T-cell (primary cell): ENCODE measurements around the gene GFI1B. TPM values are rescaled to one million over a fixed set of nuclear protein-coding genes. Genes with fewer than 3 reads are reported as not detected.

Experiments
- ATAC-seq, 4 experiments: fragments of 200-7000 bp in 3 of 4; fragments of 150-1000 bp in 1 of 4; cut with Tn5 transposase; replicated peaks in 1 of 4; 1 replicate in 3 of 4; 2 replicates in 1 of 4; pipeline ENCODE4 v1.10.0; 2021; ENCODE audit warnings: moderate library complexity in 3 of 4, mild to moderate bottlenecking in 2 of 4, moderate number of reproducible peaks in 1 of 4
- CTCF ChIA-PET, 2 donors: fragments of 300-600 bp; sonication (Branson Sonifier 250); formaldehyde crosslinking; loops; one replicate each; lab custom pipeline; 2022; ENCODE audit warnings: antibody characterized with exemption in 2 of 2; lab: Charles Lee
- POLR2A ChIA-PET, 2 donors: fragments of 300-600 bp; sonication (Branson Sonifier 250); formaldehyde crosslinking; loops; one replicate each; lab custom pipeline; 2022; ENCODE audit warnings: antibody characterized with exemption in 2 of 2; lab: Charles Lee
- DNase-seq, 35 experiments: peaks; one replicate each; pipeline versions ENCODE4 v3.0.0 to v3.0.0-alpha.2; 2013 to 2023
- H3K27ac ChIP-seq: one replicate; pipeline ENCODE4 v1.5.1; 2013; ENCODE audit warnings: low read length
- H3K27me3 ChIP-seq, 2 experiments: replicated peaks in 1 of 2; 1 replicate in 1 of 2; 2 replicates in 1 of 2; pipeline versions ENCODE4 v1.6.1 to v1.7.0; 2013; ENCODE audit warnings: low read length in 1 of 2, mixed read lengths in 1 of 2; ENCODE audit not compliant: control insufficient read depth in 2 of 2, insufficient read depth in 2 of 2; ENCODE audit errors: extremely low read depth in 1 of 2
- H3K36me3 ChIP-seq, 2 donors: 1 replicate in 1 of 2; 2 replicates in 1 of 2; pipeline versions ENCODE4 v1.6.1 to v1.7.0; 2013; ENCODE audit warnings: low read length in 1 of 2; ENCODE audit not compliant: control insufficient read depth in 2 of 2, insufficient read depth in 1 of 2; ENCODE audit errors: extremely low read depth in 1 of 2
- H3K4me1 ChIP-seq, 2 experiments: 1 replicate in 1 of 2; 2 replicates in 1 of 2; pipeline versions ENCODE4 v1.6.1 to v1.7.0; 2013; ENCODE audit warnings: low read length in 2 of 2, mixed read lengths in 1 of 2; ENCODE audit not compliant: insufficient read depth in 2 of 2, control insufficient read depth in 1 of 2; ENCODE audit errors: extremely low read depth in 1 of 2
- H3K4me3 ChIP-seq, 2 donors: 1 replicate in 1 of 2; 2 replicates in 1 of 2; pipeline versions ENCODE4 v1.5.1 to v1.7.0; 2013; ENCODE audit warnings: mild to moderate bottlenecking in 2 of 2, low read length in 1 of 2, moderate library complexity in 1 of 2; ENCODE audit not compliant: control insufficient read depth in 1 of 2; ENCODE audit errors: extremely low read depth in 1 of 2
- H3K9me3 ChIP-seq: 2 replicates; pipeline ENCODE4 v1.7.0; 2013
- H3K27ac Mint-ChIP-seq, 2 donors: one replicate each; pipeline ENCODE4 v1.8.0; 2020 to 2021; ENCODE audit warnings: mild to moderate bottlenecking in 2 of 2, mixed read lengths in 2 of 2
- H3K27me3 Mint-ChIP-seq, 2 donors: one replicate each; pipeline ENCODE4 v1.8.0; 2021 to 2022; ENCODE audit warnings: mixed read lengths in 2 of 2
- H3K36me3 Mint-ChIP-seq: one replicate; pipeline ENCODE4 v1.8.0; 2021; ENCODE audit warnings: mixed read lengths
- H3K4me1 Mint-ChIP-seq, 3 donors: one replicate each; pipeline ENCODE4 v1.8.0; 2020 to 2022; ENCODE audit warnings: mixed read lengths in 3 of 3, mild to moderate bottlenecking in 1 of 3
- H3K4me3 Mint-ChIP-seq, 3 donors: one replicate each; pipeline ENCODE4 v1.8.0; 2020 to 2022; ENCODE audit warnings: mild to moderate bottlenecking in 3 of 3, mixed read lengths in 3 of 3, moderate library complexity in 3 of 3
- H3K9me3 Mint-ChIP-seq, 3 donors: one replicate each; pipeline ENCODE4 v1.8.0; 2020 to 2022; ENCODE audit warnings: mixed read lengths in 3 of 3
- WGBS: methylation state at CpG from one replicate; pipeline ENCODE4 v1.1.5; 2013; ENCODE audit warnings: missing lambda C conversion rate; ENCODE audit not compliant: insufficient coverage; 5-methylcytosine and 5-hydroxymethylcytosine counted together
- total RNA-seq, 35 experiments: library from RNA in 6 of 35; stranded (reverse) in 6 of 35; fragments of 120-200 nt in 1 of 35; gene quantifications; one replicate each; pipeline versions ENCODE4 v1.2.1 to v1.2.4 and lab custom pipeline; 2013 to 2026

Gene GFI1B
- total RNA-seq, 5 donors from 2014 or later (not counting 1 experiment from before 2014, with no cell fraction given): 0.18 to 0.67 (median 0.37) TPM; not detected in 1

DNA sequence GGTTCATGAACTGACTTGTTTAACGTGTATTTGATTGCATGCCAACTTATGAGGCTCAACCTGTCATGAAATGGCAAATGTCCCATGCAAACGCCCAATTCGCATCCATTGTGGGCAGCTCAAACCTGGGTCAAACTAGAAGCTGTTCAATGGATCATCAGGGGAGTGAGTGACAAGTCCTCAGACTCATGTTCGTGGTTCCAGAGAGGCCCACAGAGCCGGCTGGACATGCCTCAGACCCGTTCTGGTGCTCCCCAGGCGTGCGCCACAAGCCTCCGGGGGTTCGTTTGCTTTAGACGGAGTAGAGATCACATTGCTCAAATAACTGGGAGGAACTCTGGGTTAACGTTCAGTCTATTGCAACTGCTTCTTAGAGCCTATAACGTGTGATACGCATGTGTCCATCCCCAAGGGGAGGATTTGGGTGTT lies 15.0 kb downstream of the GFI1B start:
- Mint-ChIP-seq H3K27me3 (peaks cover 17 to 48% of the 10 kb centered on the region in 2 donors), H3K4me1 (peaks cover 3 to 9% (median 7%) of the 10 kb centered on the region in 3 donors), H3K9me3 (no peaks in the 10 kb centered on the region), H3K36me3 (no peaks in the 10 kb centered on the region), H3K4me3 (no peak overlapping the region), H3K27ac (no peak overlapping the region)
- ChIA-PET POLR2A (no interaction called here), CTCF (interaction anchor here in 1 of 2 donors (0.5 to 0.6 kb wide), 2 partner anchors 54 to 1664 kb away, joined by 3 to 4 read pairs; no protein-coding TSS in a partner anchor)
- Histone ChIP-seq H3K4me3 (no peak overlapping the region), H3K36me3 (no peaks in the 10 kb centered on the region), H3K9me3 (no peaks in the 10 kb centered on the region), H3K4me1 (peaks cover 3 to 8% of the 10 kb centered on the region in 2 experiments), H3K27me3 (peaks cover 0 to 67% of the 10 kb centered on the region in 2 experiments), H3K27ac (no peak overlapping the region)
- 79% methylated on average over 13 of the region's 14 CpGs for WGBS
- no peak for DNase-seq
- no peak for ATAC-seq

DNA sequence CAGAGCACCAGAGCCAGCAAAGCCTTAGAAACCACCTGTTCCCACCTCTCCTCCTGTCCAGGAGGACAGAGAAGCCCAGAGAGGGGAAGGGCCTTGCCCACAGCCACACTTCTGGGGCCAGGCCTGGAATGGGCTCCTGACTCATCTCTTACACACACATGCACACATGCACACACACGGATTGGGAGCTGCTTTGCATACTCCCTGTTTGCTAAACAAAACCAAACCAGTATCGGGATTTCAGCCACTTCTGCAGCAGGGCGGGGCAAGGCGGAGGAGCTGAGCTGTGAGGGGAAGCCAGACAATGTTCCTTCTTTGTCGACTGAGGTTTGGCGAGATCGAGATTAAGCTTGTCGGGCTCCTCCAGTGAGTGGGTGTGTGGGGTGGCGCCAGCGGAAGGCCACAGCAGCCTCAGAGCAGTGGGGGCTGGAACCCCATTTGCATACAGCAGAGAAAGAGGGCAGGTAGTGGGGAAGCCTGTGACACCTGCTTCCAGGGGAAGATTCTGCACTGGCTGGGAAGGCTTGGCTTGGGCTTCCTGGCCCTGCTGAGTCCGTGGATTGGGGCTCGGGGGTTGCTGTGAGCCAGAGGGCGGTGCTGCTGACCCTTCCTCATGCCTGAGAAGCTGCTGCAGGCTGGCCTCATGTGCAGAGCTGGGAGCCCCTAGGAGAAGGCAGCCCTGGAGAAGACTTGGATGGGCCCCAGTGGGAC lies 16.1 kb downstream of the GFI1B start:
- DNase-seq: no peak
- Mint-ChIP-seq H3K27me3 (peaks cover 20 to 49% of the 10 kb centered on the region in 2 donors), H3K36me3 (no peaks in the 10 kb centered on the region), H3K27ac (no peak overlapping the region), H3K4me1 (peaks cover 3 to 9% (median 7%) of the 10 kb centered on the region in 3 donors), H3K4me3 (no peak overlapping the region), H3K9me3 (no peaks in the 10 kb centered on the region)
- peaks cover 3 to 8% of the 10 kb centered on the region in 2 experiments for H3K4me1 ChIP-seq
- CTCF ChIA-PET: no interaction called here
- peaks cover 0 to 70% of the 10 kb centered on the region in 2 experiments for H3K27me3 ChIP-seq
- 17% methylated on average over 9 of the region's 13 CpGs for WGBS
- H3K4me3 ChIP-seq: no peak overlapping the region
- H3K36me3 ChIP-seq: no peaks in the 10 kb centered on the region
- H3K9me3 ChIP-seq: no peaks in the 10 kb centered on the region
- POLR2A ChIA-PET: no interaction called here
- peak in 2 of 4 experiments; percentile 31 to 59 for ATAC-seq
- no peak overlapping the region for H3K27ac ChIP-seq

DNA sequence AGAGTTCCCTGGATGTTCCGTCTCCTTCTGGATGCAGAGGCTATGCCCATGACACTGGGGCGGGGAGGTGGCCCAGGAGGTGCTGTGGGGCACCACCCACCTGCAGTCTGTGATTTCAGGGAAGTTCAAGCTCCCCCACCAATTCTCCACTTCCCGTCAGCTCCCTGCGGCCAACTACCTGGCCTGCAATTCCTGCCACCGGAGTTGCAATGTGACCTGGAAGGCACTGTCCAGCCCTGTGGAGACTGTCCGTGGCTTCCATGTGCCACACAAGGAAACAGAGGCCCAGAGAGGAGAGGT lies 16.6 kb downstream of the GFI1B start:
- DNase-seq (no peak), ATAC-seq (no peak)
- WGBS: 94% methylated on average over 5 of the region's 6 CpGs
- H3K9me3 Mint-ChIP-seq: no peaks in the 10 kb centered on the region
- Histone ChIP-seq H3K27me3 (peaks cover 0 to 76% of the 10 kb centered on the region in 2 experiments), H3K27ac (no peak overlapping the region), H3K36me3 (no peaks in the 10 kb centered on the region), H3K9me3 (no peaks in the 10 kb centered on the region), H3K4me1 (peaks cover 3 to 8% of the 10 kb centered on the region in 2 experiments), H3K4me3 (no peak overlapping the region)
- H3K27ac Mint-ChIP-seq: no peak overlapping the region
- POLR2A ChIA-PET: no interaction called here
- peaks cover 20 to 53% of the 10 kb centered on the region in 2 donors for H3K27me3 Mint-ChIP-seq
- CTCF ChIA-PET: no interaction called here
- no peak overlapping the region for H3K4me3 Mint-ChIP-seq
- peaks cover 3 to 9% (median 7%) of the 10 kb centered on the region in 3 donors for H3K4me1 Mint-ChIP-seq
- H3K36me3 Mint-ChIP-seq: no peaks in the 10 kb centered on the region

DNA sequence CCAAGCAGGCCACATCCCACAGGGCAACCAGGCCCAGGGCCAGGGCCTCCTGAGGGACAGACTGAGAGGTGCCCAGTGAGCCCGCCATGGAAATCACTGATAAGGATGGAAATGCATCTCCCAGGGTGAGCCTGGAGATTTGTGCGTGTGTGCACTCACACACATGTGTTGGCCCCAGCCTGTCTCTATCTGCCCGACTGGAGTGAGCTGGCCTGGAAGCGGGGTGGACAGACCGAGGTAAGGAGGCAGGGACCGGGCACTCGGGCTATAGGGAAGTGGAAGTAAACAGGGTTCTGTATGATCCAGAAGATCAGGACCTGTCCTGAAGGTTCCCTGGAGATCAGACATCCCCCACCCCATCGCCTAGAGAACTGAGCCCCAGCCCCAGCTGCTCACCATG lies 17.4 kb downstream of the GFI1B start:
- Histone ChIP-seq H3K27me3 (peaks cover 0 to 78% of the 10 kb centered on the region in 2 experiments), H3K4me1 (peaks cover 3 to 8% of the 10 kb centered on the region in 2 experiments), H3K4me3 (no peak overlapping the region), H3K9me3 (no peaks in the 10 kb centered on the region), H3K36me3 (no peaks in the 10 kb centered on the region), H3K27ac (no peak overlapping the region)
- peaks cover 3 to 9% (median 7%) of the 10 kb centered on the region in 3 donors for H3K4me1 Mint-ChIP-seq
- ATAC-seq: no peak
- H3K27me3 Mint-ChIP-seq: peaks cover 21 to 61% of the 10 kb centered on the region in 2 donors
- ChIA-PET CTCF (no interaction called here), POLR2A (no interaction called here)
- no peaks in the 10 kb centered on the region for H3K9me3 Mint-ChIP-seq
- WGBS: 88% methylated on average over 3 of the region's 8 CpGs
- no peak overlapping the region for H3K4me3 Mint-ChIP-seq
- no peak overlapping the region for H3K27ac Mint-ChIP-seq
- no peaks in the 10 kb centered on the region for H3K36me3 Mint-ChIP-seq
- no peak for DNase-seq

DNA sequence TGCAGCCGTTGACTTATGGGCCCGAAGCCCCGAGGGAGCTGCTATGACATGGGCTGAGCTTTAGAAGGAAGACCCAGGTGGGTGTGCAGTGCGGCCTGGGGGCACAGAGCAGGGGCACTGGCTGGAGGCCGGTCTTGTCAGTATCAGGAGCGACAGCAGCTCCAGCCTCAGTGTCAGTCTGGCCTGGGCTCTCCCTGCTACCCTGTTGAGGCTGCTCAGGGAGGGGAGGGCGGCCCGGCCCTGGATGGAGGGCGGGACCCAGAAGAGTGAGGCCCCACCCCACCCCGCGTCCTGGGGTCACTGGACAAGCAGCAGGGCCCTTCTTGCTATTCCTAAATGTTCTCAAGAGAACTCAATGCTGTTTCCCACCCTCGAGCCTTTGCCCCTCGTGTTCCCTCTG lies 18.0 kb downstream of the GFI1B start:
- CTCF ChIA-PET: interaction anchor here in 1 of 2 donors (0.5 to 0.6 kb wide), 2 partner anchors 176 to 660 kb away, joined by 4 to 5 read pairs; no protein-coding TSS in a partner anchor
- no peaks in the 10 kb centered on the region for H3K9me3 ChIP-seq
- Mint-ChIP-seq H3K36me3 (no peaks in the 10 kb centered on the region), H3K27ac (no peak overlapping the region), H3K4me1 (peaks cover 3 to 9% (median 7%) of the 10 kb centered on the region in 3 donors), H3K4me3 (no peak overlapping the region), H3K9me3 (no peaks in the 10 kb centered on the region), H3K27me3 (peaks cover 23 to 60% of the 10 kb centered on the region in 2 donors)
- peaks cover 3 to 7% of the 10 kb centered on the region in 2 experiments for H3K4me1 ChIP-seq
- WGBS: 63% methylated on average over 13 of the region's 13 CpGs
- no peak overlapping the region for H3K27ac ChIP-seq
- H3K27me3 ChIP-seq: peaks cover 0 to 73% of the 10 kb centered on the region in 2 experiments
- DNase-seq: no peak
- POLR2A ChIA-PET: no interaction called here
- no peak overlapping the region for H3K4me3 ChIP-seq
- no peaks in the 10 kb centered on the region for H3K36me3 ChIP-seq
- no peak for ATAC-seq

DNA sequence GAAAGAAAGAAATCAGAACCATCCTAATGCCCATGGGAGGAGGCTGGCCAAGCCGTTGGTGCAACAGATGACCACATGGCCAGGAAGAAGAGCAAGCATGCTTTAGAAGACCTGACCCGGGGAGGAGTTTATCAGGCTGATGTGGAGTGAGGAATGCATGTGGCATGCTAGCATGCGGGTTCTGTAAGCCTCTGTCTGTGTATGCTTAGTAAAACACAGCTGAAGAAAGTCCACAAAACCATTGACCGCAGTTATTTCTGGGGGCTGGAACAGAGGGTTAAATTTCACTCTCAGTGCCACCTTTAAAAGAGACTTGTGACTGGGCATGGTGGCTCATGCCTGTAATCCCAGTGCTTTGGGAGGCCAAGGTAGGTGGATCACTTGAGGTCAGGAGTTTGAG lies 19.1 kb downstream of the GFI1B start:
- H3K27me3 ChIP-seq: peaks cover 0 to 72% of the 10 kb centered on the region in 2 experiments
- no peak overlapping the region for H3K27ac ChIP-seq
- Mint-ChIP-seq H3K4me1 (peaks cover 3 to 11% (median 6%) of the 10 kb centered on the region in 3 donors), H3K27me3 (peaks cover 23 to 58% of the 10 kb centered on the region in 2 donors), H3K9me3 (no peaks in the 10 kb centered on the region), H3K27ac (no peak overlapping the region), H3K4me3 (no peak overlapping the region), H3K36me3 (no peaks in the 10 kb centered on the region)
- ATAC-seq (no peak), DNase-seq (no peak)
- WGBS: 93% methylated on average over 4 of the region's 4 CpGs
- no peak overlapping the region for H3K4me3 ChIP-seq
- H3K9me3 ChIP-seq: no peaks in the 10 kb centered on the region
- no peaks in the 10 kb centered on the region for H3K36me3 ChIP-seq
- H3K4me1 ChIP-seq: peaks cover 3% of the 10 kb centered on the region in 2 experiments
- ChIA-PET CTCF (no interaction called here), POLR2A (no interaction called here)
